Retina (tissue), 1 donor: ENCODE results near the gene DOK7.

Source experiments
- DNase-seq: peaks from one replicate; pipeline ENCODE4 v3.0.0-alpha.2; 2016

DOK7 gene

DNA sequence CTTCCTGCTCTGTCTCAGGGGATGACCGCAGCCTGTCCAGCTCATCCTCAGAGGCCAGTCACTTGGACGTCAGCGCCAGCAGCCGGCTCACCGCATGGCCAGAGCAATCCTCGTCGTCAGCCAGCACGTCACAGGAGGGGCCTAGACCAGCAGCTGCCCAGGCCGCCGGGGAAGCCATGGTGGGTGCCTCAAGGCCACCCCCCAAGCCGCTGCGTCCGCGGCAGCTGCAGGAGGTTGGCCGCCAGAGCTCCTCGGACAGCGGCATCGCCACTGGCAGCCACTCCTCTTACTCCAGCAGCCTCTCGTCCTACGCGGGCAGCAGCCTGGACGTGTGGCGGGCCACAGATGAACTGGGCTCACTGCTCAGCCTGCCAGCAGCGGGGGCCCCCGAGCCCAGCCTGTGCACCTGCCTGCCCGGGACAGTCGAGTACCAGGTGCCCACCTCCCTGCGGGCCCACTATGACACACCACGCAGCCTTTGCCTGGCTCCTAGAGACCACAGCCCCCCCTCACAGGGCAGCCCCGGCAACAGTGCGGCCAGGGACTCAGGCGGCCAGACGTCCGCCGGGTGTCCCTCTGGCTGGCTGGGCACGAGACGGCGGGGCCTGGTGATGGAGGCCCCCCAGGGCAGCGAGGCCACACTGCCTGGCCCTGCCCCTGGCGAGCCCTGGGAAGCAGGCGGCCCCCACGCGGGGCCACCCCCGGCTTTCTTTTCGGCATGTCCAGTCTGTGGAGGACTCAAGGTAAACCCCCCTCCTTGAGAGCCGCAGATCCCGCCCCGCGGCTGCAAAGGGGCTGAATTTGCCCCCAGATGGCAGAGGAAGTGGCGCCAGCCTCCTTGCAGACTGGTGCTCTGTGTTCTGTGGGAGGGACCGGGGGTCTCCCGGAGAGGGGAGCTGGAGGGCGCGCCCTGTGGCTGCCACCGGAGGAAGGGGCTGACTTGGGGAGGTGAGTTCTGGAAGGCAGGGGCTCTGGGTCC is 29.9 kb downstream of the DOK7 start:
- DNase-seq: no peak

DNA sequence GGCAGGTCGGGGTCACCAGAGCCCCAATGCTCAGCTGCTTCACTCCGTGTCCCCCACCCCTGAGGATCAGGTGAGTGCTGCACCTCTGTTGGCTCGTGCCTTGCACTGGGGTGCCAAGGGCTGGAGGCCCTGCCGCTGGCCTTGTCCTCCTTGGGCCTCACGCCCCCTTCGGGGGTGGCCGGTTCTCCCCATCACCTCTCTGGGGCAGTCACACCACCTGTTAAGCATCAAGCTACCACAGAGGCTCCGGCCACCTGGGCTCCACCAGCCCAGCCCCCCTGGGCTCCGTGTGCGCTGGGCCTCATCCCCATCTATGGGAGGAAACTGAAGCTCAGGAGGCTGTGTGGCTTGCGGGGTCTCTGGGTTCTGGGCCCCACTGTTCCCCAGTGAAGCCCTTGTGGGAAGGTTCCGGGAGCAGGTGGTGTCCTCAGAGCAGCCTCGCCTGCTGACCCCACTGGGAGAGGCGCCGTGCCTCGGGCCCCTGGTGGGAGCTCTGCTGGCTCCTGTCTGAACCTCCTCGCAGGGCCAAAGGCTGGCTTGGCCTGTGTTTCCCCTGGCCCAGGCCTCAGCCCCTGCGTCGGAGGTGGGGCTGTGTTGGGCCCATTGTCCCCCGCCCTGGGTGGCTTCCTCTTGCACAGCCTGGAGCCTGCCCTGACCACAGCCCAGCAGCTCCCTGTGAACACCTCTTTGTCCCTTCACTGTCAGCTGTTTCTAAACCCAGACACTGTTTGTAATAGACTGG is 30.8 kb downstream of the DOK7 start:
- DNase-seq: peak; percentile 62

DNA sequence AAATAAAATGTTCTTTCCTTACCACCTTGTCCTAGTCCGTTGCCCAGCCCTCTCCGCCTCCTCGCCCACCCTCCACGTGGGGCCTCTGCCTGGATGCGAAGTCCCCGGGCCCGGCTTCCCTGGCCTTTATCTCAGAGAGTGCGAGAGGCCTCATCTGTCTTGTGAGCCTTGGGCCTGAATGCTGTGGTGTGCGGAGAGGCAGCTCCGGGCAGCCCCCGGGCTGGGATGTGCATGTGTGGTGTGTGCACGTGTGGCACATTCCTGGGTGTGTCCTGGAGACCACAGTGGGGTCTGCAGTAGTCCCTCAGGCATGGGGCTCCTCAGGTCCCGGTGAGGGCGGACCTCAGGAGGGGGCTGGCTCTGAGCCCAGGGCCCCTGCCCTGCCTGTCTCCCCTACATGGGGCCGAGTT is 31.4 kb downstream of the DOK7 start:
- peak; percentile 64 for DNase-seq

DNA sequence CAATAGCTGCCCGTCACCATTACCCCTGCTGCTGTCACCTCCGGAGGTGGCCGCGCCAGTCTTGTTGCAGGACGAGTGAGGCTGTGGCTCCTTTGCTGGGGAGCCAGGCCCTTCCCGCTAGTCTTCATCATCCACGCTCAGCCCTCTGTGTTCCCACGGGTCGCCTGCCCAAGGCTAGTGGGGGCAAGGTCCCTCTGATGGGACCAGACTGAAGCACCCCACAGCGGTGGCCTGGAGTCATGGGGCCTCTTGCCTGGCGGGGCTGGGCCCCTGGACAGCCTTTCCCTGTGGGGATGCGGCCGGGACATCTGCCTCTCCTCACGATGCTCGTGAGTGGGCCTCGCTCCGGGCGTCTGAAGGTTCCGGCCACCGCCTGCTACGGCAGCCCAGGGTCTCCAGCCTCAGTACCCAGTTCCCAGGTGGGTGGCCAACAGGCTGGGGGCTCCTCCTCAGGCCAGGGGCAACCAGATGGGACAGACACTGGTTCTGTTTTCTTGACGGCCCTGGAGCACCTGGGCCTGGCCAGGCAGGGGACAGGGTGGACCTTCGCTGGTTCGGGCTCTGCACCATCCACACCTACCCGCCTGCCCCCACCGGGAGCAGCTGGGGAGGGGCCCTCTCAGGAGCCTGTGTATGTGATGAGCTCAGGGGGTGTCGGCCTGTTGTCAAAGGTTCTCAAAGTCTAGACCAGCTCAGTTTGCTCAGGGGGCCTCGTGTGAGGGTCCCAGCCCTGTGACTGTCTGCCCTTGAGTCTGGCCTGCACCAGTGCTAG is 32.3 kb downstream of the DOK7 start:
- DNase-seq: no peak

DNA sequence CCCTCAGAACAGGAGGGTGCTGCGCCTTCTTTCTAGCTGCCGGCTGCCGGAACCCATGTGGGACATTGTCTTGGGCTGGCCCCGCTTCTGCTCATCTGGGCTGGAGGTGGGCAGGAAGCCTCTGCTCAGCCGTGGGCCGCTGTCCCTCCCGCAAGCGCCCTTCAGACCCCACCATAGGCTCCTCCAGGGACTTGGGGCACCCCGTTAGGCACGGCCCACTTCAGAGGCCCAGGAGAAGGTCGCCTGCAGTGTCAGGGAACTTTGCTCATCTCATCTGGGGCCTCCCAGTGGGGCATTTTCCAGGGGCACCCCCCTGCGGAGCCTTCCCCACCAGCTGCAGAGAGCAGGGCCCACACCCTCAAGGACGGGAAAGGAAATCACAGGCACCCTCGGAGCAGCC is 32.9 kb downstream of the DOK7 start:
- DNase-seq: no peak

DNA sequence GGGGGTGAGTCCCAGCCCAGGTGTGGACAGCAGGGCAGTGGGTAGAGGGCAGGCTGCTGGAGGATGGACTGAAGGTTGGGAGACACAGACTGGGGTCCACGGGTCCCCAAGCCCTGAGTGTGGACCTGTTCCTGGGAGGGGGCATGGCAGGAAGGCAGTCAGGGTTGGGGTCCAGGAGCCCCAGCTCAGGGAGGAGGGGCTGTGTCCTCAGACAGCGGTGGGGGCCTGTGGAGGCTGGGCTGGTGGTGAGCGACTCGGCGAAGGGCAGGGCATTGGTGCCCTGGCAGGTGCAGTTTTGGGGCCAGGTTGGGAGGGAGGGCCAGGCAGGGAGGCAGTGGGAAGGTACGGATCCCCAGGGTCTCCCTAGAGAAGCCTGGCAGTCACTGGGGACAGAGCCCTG is 34.0 kb downstream of the DOK7 start:
- no peak for DNase-seq

DNA sequence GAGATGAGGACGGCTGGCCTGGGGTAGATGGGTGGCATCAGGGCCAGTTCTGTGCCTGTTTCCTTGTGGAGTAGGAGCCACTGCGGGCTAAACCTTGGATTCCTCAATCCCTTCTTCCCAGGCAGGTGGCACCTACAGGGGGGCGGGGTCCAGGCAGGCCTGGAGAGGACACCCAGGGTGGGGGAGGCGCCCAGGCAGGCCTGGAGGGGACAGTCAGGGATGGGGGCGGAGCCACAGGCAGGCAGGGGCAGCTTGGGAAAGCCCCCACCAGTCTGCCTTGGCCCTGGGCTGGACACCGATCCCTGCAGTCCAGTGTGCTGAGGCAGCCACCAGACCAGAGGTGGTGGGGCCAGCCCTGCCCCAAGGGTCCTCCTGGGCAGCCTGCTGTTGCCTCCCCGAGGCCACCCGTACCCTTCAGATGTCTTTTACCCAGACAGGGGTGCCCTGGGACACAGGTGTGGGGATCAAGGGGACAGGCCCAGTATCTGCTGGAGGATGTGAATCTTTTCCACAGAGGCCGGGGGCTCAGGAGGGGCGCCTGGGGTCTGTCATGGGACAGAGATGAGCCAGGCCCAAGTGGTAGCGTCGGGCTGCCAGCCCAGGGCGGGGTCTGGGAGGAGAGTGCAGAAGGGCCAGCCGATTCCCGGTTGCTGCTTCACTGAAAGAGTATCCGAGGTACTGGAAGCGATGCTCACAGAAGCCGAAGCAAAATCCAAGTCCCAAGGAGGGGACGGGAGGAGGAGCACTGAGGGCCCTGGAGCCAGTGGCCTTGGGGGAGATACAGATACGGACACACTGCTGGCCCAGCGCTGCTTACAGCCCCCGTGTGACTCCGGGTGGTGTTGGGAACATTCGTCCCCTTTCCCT is 34.6 kb downstream of the DOK7 start:
- no peak for DNase-seq

DNA sequence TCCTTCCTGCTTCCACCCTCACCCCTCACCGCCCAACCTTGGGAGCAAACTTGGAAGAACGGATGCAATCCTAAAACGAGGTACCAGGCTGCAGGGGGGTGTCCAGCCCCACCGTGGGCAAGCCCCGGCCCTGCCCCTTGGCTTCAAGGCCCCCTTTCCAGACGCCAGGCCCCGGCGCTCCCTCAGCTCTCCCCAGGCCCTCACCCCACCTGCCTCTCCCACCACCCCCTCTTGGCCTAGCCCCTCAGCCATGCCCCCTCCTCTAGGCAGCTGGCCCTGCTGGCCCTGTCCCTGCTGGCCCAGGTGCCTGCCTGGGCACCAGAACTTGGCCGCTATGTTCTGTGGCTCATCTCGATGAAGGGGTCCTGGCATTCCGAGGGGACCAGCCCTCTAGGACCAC is 35.3 kb downstream of the DOK7 start:
- no peak for DNase-seq

DNA sequence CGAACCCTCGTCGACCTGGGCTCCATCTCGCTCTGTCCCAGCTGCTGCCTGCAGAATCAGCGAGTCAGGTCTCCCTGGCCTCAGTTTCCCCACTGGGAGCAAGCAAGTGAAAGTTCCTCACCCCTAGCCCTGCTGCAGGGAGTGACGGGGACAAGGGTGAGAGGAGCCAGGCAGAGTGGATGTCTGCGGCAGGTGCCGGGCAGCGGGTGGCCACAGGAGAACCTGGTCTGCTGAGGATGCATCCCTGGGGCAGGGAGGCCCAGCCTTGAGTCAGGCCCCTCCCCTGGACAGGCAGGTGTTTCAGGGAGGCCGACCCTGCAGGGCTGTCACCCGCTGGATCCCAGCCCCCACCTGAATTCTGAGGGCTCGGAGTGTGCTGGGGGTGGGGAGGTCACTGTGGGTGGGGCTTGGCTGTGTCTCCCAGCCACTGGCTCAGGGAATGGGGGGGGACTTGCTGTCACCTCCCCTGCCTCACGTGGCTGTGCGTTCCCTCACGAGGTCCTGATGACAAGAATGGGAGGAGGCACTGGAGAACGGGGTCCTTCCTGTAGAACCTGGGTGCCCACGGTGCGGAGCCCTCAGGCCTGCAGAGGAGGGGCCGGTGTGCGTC is 35.9 kb downstream of the DOK7 start:
- no peak for DNase-seq

DNA sequence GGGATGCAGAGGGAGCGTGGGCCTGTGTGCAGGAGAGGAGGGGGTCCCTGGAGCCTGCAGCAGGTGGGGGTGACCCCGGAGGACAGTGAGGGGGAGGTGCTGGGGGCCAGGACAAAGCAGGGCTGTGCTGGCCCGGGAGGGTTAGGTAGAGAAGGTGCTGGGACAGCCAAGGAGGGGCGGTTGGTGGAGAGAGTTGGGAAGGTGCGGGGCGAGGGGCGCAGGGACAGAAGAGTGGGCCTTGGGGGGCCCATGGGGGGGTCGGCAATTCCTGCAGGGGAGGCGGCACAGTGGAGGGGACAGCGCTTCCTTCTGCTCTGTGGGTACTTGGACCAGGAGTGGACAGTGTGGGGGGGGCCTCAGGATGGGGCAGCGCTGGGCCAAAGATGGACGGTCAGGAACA is 36.6 kb downstream of the DOK7 start:
- DNase-seq: no peak

DNA sequence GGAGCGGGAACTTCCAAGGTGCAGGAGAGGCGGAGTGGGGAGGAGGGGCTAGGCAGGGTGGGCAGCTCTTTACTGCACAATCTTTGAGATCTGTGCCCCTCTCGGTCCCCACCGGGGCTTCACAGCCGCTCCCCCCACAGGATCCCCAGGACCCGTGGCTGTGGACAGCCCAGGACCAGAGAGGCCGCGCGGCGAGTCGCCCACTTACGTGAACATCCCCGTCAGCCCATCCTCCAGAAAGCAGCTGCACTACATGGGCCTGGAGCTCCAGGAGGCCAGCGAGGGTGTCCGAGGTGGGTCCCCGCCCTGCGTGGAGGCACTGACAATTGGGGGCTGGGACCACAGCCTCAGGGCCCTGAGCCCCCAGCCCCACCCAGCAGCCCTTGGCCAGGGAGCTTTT is 37.0 kb downstream of the DOK7 start:
- DNase-seq: no peak

DNA sequence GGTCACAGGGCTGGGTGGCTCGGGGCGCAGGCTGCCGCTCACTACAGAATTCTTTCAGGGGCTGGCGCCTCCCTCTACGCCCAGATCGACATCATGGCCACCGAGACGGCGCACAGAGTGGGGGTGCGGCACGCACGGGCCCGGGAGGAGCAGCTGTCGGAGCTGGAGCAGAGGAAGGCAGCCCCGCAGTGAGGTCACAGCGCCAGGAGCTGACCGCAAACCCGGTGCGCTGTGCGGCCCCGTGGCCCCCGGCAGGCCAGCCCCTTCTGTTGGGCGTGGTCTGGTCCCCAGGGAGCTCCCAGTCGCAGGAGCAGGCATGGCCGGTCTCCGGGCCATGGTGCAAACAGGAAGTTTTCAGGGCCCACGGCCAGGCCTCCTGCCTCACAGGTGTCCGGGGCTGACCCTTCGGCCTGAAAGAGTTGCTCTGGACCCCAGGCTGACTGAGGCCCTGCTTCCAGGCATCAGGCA is 37.6 kb downstream of the DOK7 start:
- no peak for DNase-seq

DNA sequence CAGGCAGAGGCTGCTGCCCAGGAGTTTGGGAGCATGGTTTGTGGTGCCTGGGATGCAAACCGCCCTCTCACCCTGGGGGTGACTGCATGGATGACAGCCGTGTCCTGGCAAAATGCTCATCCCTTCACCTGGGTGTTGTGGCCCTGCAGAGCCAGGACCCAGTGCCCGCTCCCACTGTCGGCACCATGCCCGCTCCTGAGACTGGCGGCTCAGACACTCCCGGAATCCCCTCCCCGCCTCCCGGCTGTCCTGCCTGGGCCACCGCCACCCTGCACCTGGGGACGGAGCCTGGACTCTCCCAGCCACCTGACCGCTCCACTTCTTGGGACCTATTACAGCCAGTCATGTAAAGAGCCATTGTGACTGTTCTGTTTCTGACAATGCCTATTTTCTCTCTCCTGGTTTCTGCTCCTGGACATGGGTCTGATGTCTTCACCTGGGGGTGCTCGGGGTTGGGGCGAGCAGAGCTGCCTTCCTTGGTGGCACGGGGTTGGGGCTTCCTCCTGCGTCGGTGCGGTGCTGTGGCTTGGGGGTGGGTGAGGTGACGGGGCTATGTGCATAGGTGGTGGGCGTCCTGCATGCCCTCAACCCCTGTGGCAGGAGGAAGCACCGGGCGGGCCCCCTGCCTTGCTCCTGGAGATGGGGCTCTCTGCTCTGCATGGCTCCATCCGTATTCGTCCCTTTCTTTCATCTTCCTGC is 38.2 kb downstream of the DOK7 start:
- DNase-seq: no peak

DNA sequence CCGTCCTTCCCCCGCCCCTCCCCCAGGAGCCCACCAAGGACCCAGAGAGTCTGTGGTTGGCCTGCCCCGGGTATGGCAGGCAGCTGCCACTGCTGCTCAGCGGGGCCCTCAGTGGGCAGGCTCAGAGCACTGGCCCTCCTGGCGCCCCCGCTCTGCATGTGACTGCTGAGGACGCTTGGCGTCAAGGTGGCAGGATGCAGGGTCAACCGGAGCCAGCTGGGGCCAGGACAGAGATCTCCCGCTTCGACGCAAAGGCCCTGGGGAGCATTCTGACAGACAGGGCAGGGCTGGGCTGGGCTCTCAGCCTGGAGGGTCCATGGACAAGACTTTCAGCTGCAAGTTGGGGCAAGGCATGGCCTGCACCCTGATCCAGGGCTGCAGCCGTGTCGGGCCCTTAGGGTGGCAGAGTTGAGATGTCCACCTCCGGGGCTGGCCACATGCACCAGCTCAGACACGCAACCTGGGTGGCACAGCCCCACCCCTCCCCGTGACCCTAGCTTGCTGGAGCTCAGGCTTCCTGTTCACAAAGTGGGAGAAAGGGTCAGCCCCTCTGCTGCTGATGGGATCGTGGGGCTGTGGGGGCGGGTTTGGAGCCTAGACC is 38.8 kb downstream of the DOK7 start:
- no peak for DNase-seq

DNA sequence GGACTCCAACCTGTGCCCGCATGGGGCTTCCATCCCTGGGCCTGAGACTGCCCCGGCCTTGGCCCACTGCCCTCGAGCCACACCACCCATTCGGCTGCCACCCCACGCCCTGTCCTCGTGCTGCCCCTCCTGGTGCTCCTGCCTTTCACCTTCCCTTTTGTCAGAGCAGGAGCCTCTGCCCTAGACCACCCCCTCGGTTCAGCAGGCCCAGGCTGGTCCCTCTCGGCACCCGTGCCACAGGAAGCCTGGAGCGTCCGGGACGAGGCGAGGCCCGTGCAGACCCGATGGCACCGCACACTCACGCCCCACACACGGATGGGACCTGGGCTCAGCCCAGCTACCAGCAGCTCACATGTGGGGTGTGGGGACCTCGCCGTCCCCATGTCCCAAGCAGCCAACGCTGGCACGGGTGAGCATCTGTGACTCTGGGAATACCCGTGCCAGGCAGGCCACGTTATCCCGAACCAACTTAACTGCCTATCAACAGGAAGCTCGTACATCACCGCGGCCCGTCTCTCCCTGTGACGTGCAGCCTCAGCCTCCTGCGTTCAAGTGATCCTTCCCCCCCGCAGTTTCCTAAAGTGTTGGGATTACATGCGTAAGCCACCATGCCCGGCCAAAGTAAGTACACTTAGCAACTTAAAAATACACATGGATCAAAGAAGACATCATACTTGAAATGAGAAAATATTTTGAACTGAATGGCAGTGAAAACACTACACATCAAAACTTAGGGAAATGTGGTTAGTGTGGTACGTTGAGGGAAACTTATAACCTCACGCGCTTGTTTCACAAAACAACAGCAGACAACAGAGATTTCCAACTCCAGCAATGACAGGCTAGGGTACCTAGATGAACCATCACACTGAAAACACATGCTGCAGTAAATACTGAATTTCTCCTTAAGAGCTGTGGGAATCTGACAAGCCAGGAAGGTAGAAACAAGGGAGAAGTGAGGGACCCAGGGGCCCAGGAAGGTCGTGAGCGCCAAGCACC is 40.1 kb downstream of the DOK7 start:
- DNase-seq: no peak

DNA sequence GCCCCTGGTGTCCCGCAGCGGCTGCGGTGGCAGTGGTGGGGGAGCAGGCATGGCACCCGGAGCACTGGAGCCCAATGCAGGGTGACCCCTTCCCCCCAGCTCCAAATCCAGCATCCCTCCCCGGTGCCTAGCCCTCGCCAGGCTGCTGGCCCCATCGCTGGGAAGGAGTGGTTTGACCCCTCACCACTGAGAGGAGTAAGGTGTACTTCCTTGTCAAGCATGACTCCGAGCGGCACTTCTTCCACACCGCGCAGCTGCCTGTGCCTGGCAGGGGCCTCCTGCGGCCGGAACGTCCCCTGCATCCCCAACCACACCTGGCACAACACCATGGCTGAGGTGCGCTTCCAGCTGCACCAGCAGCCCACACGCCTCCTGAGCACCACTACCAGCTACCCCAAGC is 42.1 kb downstream of the DOK7 start:
- DNase-seq: no peak

DNA sequence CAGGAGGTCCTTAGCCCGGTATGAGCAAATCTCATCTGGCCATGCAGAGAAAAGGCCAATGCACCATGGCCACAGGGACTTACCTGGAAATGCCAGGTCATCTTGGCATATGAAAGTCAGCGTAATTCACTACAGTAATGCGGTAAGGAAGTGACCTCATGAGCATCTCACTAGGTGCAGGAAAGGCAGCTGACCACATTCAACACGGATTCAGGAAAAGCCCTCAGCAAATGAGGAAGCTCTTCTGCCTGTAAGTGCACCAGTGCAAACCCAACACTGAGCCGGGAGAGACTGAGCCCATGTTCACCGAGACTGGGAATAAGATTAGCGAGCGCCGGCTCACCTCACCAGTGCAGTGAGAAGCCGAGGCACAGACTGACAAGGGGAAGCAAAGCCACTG is 45.4 kb downstream of the DOK7 start:
- DNase-seq: no peak

DNA sequence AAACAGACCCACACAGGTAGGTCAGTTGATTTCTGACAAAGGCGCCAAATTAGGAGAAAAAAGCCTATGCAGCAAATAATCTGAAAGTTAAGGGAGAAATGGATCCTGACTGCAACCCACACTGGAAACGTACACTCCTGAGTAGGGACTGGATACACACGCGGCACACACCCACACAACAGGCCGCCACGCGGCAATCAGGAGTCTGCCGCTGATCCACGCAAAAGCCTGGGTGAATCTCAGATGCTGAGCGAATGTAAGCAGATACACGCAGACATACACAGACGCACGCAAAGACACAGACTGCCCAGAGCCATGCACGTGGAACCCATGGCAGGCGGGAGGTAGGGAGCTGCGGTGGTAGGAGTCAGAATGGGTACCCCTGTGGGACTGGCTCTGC is 47.4 kb downstream of the DOK7 start:
- no peak for DNase-seq

DNA sequence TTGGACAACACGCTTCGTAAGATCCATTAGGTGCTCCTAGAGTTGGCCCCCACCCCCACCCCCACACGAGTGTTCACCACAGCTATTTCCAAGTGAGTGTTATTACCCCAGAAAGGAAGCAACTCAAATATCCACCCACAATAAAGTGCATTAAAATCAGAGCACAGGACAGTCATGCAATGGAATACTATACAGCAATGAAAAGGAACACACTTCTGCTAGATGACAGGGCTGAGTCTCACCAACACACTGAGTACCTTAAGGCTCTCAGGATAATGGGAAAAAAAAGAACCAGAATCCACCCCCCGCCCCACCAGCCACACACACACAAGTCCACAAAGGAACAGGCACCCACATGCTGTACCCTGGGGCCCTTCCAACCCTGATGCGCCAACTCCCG is 48.1 kb downstream of the DOK7 start:
- DNase-seq: no peak
